WERI-Rb-1 (cell line): Measurements from ENCODE around the gene MAN2A1.

Experiments used
- DNase-seq: peaks from one replicate; pipeline ENCODE4 v3.0.0-alpha.2; 2020
- H3K27ac ChIP-seq: fragments of 250-450 bp; sonication (Bioruptor Pico); 2 replicates; pipeline ENCODE4 v1.5.1; 2020; ENCODE audit warnings: mild to moderate bottlenecking, moderate library complexity
- H3K27me3 ChIP-seq: fragments of 250-450 bp; sonication (Bioruptor Pico); 2 replicates; pipeline ENCODE4 v1.5.1; 2021; ENCODE audit warnings: mild to moderate bottlenecking, low read depth, moderate library complexity; ENCODE audit not compliant: insufficient read depth, severe bottlenecking
- H3K36me3 ChIP-seq: fragments of 250-450 bp; sonication (Bioruptor Pico); 2 replicates; pipeline ENCODE4 v1.5.1; 2020; ENCODE audit warnings: mild to moderate bottlenecking, moderate library complexity
- H3K4me3 ChIP-seq: 2 replicates; pipeline ENCODE4 v1.5.1; 2011; ENCODE audit warnings: low read depth, mild to moderate bottlenecking, control low read depth, low read length
- H3K9me3 ChIP-seq: fragments of 250-450 bp; sonication (Bioruptor Pico); 2 replicates; pipeline ENCODE4 v1.5.1; 2021; ENCODE audit warnings: mild to moderate bottlenecking, moderate library complexity; ENCODE audit not compliant: severe bottlenecking
- TF ChIP-seq, protein P1 (sequence below): IDR thresholded peaks from 2 replicates; pipeline ENCODE4 v1.5.1; 2011; ENCODE audit warnings: low read depth, mild to moderate bottlenecking, control low read depth, inconsistent platforms, low read length

Gene MAN2A1

DNA sequence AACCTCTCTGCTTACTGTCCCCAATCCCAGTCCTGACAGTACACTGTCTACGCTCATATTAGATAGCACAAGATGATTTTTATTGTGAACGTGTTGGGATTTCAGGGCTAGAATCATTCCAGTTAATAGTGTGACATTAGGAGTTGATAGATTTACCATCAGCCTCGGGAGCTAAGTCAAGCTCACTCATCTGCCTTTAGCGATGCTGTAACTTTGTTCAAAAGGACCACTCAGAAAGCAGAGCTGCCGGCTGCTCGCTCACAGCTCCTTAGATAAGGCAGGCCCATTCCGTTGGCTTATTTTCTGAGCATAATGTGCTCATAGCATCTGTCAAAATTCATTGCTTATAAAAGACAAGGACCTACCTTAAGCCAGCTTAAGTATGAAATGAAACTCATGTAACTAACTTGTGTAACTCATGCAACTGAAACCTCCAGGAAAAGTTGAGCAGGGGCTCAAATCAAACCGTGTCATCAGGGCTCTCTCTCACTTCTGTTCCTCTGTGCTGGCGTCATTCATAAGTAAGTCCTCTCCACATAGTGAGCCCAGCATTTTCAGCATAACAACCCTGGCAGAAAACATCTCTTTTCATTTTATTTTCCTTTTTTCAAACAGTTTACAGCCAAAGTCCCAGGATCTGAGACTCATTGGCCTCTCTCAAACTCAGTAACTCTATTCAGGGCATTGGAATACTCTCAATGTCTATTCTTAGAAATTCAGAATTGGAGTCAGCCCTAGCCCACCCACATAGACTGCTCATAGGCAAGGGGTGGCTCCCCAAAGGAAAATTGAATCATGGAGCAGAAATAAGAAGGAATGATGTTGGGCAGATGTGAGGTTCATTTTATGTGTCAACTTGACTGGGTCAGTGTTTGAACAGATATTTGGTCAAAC lies 208.8 kb downstream of the MAN2A1 start:
- DNase-seq: no peak

DNA sequence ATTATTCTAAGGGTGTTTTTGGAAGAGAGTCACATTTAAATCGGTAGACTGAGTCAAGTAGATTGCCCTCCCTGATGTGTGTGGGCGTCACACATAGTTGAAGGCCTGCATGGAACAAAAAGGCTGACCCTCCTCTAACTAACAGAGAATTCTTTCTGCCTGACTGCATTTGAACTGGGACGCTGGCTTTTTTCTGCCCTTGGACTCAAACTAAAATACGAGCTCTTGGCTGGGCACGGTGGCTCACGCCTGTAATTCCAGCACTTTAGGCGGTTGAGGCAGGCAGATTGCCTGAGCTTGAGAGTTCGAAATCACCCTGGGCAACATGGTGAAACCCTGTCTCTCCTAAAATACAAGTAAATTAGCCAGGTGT lies 209.4 kb downstream of the MAN2A1 start:
- no peaks in the 10 kb centered on the region for H3K9me3 ChIP-seq
- TF ChIP-seq, protein P1, sequence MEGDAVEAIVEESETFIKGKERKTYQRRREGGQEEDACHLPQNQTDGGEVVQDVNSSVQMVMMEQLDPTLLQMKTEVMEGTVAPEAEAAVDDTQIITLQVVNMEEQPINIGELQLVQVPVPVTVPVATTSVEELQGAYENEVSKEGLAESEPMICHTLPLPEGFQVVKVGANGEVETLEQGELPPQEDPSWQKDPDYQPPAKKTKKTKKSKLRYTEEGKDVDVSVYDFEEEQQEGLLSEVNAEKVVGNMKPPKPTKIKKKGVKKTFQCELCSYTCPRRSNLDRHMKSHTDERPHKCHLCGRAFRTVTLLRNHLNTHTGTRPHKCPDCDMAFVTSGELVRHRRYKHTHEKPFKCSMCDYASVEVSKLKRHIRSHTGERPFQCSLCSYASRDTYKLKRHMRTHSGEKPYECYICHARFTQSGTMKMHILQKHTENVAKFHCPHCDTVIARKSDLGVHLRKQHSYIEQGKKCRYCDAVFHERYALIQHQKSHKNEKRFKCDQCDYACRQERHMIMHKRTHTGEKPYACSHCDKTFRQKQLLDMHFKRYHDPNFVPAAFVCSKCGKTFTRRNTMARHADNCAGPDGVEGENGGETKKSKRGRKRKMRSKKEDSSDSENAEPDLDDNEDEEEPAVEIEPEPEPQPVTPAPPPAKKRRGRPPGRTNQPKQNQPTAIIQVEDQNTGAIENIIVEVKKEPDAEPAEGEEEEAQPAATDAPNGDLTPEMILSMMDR: no peak
- no peak for DNase-seq
- no peaks in the 10 kb centered on the region for H3K36me3 ChIP-seq
- no peak overlapping the region for H3K4me3 ChIP-seq
- H3K27ac ChIP-seq: no peak overlapping the region
- no peaks in the 10 kb centered on the region for H3K27me3 ChIP-seq

More for the DNA sequence above, 208.8 kb downstream of the MAN2A1 start:
- no peaks in the 10 kb centered on the region for H3K36me3 ChIP-seq
- TF ChIP-seq, protein P1: no peak
- H3K9me3 ChIP-seq: no peaks in the 10 kb centered on the region
- no peak overlapping the region for H3K4me3 ChIP-seq
- H3K27ac ChIP-seq: no peak overlapping the region
- no peaks in the 10 kb centered on the region for H3K27me3 ChIP-seq

- H3K36me3 ChIP-seq: no peaks in the 10 kb centered on the region
- H3K9me3 ChIP-seq: no peaks in the 10 kb centered on the region
- no peaks in the 10 kb centered on the region for H3K27me3 ChIP-seq
- TF ChIP-seq, protein P1: no peak
- DNase-seq: no peak
- no peak overlapping the region for H3K27ac ChIP-seq
- H3K4me3 ChIP-seq: no peak overlapping the region
Measured at GRCh38 chr5:109900461-109900860, 210.7 kb downstream of the MAN2A1 start.

- TF ChIP-seq, protein P1: no peak
- no peak overlapping the region for H3K27ac ChIP-seq
Measured at GRCh38 chr5:109900911-109901627, 211.3 kb downstream of the MAN2A1 start.

DNA sequence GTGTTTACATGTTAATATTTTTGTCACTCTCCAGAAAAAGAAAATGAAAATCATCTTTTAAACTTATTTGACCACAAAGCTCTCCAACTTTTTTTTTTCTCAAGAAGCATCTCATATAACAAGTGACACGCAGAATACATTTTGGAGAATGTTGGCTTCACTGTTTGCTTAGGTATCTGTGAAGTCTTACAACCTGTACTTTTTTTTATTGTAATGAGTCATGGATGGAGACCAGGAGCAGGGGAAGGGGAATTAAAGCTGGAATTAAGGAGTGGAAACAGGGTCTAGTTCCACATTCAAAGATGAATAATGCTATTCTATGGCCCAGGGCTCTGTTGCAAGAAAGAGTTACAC lies 211.9 kb downstream of the MAN2A1 start:
- Histone ChIP-seq H3K4me3 (no peak overlapping the region), H3K9me3 (no peaks in the 10 kb centered on the region), H3K27ac (no peak overlapping the region), H3K36me3 (no peaks in the 10 kb centered on the region), H3K27me3 (no peaks in the 10 kb centered on the region)
- no peak for DNase-seq
- TF ChIP-seq, protein P1: no peak

More at GRCh38 chr5:109900911-109901627, 211.3 kb downstream of the MAN2A1 start:
- Histone ChIP-seq H3K4me3 (no peak overlapping the region), H3K9me3 (no peaks in the 10 kb centered on the region), H3K36me3 (no peaks in the 10 kb centered on the region), H3K27me3 (no peaks in the 10 kb centered on the region)
- DNase-seq: no peak
